Sigmoid colon (tissue), 7 donors: ENCODE data around the gene PREX1. TPM values are rescaled to one million over a fixed set of nuclear protein-coding genes. Genes with fewer than 3 reads are reported as not detected.

Experiments
- DNase-seq: peaks from one replicate; pipeline ENCODE4 v3.0.0-alpha.2; 2019
- H3K27ac ChIP-seq, 4 donors: fragments of 200-600 bp; sonication (generic); one replicate each; pipeline ENCODE4 v1.5.1; 2016 to 2019; ENCODE audit warnings: mild to moderate bottlenecking in 1 of 4
- H3K27me3 ChIP-seq, 3 donors: fragments of 200-600 bp; sonication (generic); one replicate each; pipeline ENCODE4 v1.5.1; 2019; ENCODE audit warnings: mild to moderate bottlenecking in 1 of 3
- H3K36me3 ChIP-seq, 4 donors: fragments of 200-600 bp; sonication (generic); one replicate each; pipeline ENCODE4 v1.5.1; 2016 to 2019
- H3K4me1 ChIP-seq, 4 donors: fragments of 200-600 bp; sonication (generic); one replicate each; pipeline ENCODE4 v1.5.1; 2017 to 2019
- H3K4me3 ChIP-seq, 4 donors: fragments of 200-600 bp; sonication (generic); one replicate each; pipeline ENCODE4 v1.5.1; 2017 to 2019; ENCODE audit warnings: mild to moderate bottlenecking in 2 of 4, moderate library complexity in 1 of 4
- H3K9me3 ChIP-seq, 4 donors: fragments of 200-600 bp in 3 of 4; sonication (generic) in 3 of 4; one replicate each; pipeline versions ENCODE4 v1.5.1 to v1.6.1; 2013 to 2019
- CTCF ChIP-seq, 4 experiments: fragments of 450-650 bp in 3 of 4; fragments of 200-600 bp in 1 of 4; IDR thresholded peaks; one replicate each; pipeline ENCODE4 v1.5.1; 2016 to 2019; ENCODE audit warnings: antibody characterized with exemption in 4 of 4, mild to moderate bottlenecking in 3 of 4, moderate library complexity in 2 of 4
- EP300 ChIP-seq, 4 donors: sonication (generic); formaldehyde crosslinking; IDR thresholded peaks; one replicate each; pipeline ENCODE4 v1.6.1; 2017; ENCODE audit warnings: antibody characterized with exemption in 4 of 4
- POLR2A ChIP-seq, 2 donors: fragments of 450-650 bp; IDR thresholded peaks; one replicate each; pipeline ENCODE4 v1.6.1; 2016; ENCODE audit warnings: antibody characterized with exemption in 2 of 2, mild to moderate bottlenecking in 2 of 2, moderate library complexity in 2 of 2
- POLR2AphosphoS5 ChIP-seq, 4 donors: sonication (generic); formaldehyde crosslinking; IDR thresholded peaks; one replicate each; pipeline ENCODE4 v1.6.1; 2017; ENCODE audit warnings: antibody characterized with exemption in 4 of 4
- WGBS, 2 donors: extraction: QIAGEN DNeasy Blood & Tissue Kit; methylation state at CpG; one replicate each; pipeline ENCODE4 v1.1.7; 2013; 5-methylcytosine and 5-hydroxymethylcytosine counted together
- intact Hi-C: fragments of 100-400 bp; cut with DNase I; formaldehyde crosslinking; loops from one replicate; pipeline ENCODE4 v1.15.1; 2023
- polyA plus RNA-seq, 3 donors: library from polyadenylated mRNA; stranded (reverse); fragments of 200-250 nt; gene quantifications; one replicate each; pipeline ENCODE4 v1.2.3, GENCODE V29; 2013
- total RNA-seq, 4 donors: library from RNA; depleted of rRNA; stranded (reverse); fragments of >200 nt; gene quantifications; one replicate each; pipeline ENCODE4 v1.1.0, GENCODE V29; 2016
- donor health status: healthy with polysubstance abuse.
- donor health status: Bipolar disorder and iron deficiency.
- donor health status: healthy.

PREX1 gene
- total and polyA plus RNA-seq, 7 donors = 5.4 to 22.9 (median 15.5) TPM

GRCh38 chr20:48787861-48788375 lies 39.9 kb downstream of the PREX1 start:
- no peaks in the 10 kb centered on the region for H3K36me3 ChIP-seq
- peak overlapping the region in 3 of 4 donors; percentile 12 to 63 (median 27) for H3K27ac ChIP-seq
- H3K27me3 ChIP-seq = peaks cover 0 to 11% (median 6%) of the 10 kb centered on the region in 3 donors
- intact Hi-C loops = no loop called here
- TF ChIP-seq POLR2AphosphoS5 (IDR thresholded peaks at IDR 0.05) = no peak
- TF ChIP-seq EP300 (IDR thresholded peaks at IDR 0.05) = no peak
- TF ChIP-seq POLR2A (IDR thresholded peaks at IDR 0.05) = no peak
- TF ChIP-seq CTCF (IDR thresholded peaks at IDR 0.05) = no peak
- no peak overlapping the region for H3K4me3 ChIP-seq
- WGBS, 2 donors = 50 to 73% methylated on average over 9 of the region's 9 CpGs
- peak; percentile 74 for DNase-seq
- H3K9me3 ChIP-seq = no peaks in the 10 kb centered on the region
- H3K4me1 ChIP-seq = no peaks in the 10 kb centered on the region

- intact Hi-C loops = no loop called here
Measured at GRCh38 chr20:48786951-48787705, 40.7 kb downstream of the PREX1 start.

GRCh38 chr20:48785801-48786200 lies 42.0 kb downstream of the PREX1 start:
- TF ChIP-seq POLR2A (IDR thresholded peaks at IDR 0.05) = no peak
- TF ChIP-seq POLR2AphosphoS5 (IDR thresholded peaks at IDR 0.05) = no peak
- TF ChIP-seq CTCF (IDR thresholded peaks at IDR 0.05) = no peak
- no peak for TF ChIP-seq EP300 (IDR thresholded peaks at IDR 0.05)
- 94% methylated on average over 8 of the region's 8 CpGs for WGBS, 2 donors
- Histone ChIP-seq H3K4me3 (no peak overlapping the region), H3K9me3 (no peaks in the 10 kb centered on the region), H3K27me3 (peaks cover 0 to 6% (median 5%) of the 10 kb centered on the region in 3 donors), H3K27ac (no peak overlapping the region), H3K36me3 (no peaks in the 10 kb centered on the region), H3K4me1 (no peaks in the 10 kb centered on the region)
- intact Hi-C loops = no loop called here
- DNase-seq = no peak

More at GRCh38 chr20:48786951-48787705, 40.7 kb downstream of the PREX1 start:
- TF ChIP-seq CTCF (IDR thresholded peaks at IDR 0.05) (no peak), POLR2A (IDR thresholded peaks at IDR 0.05) (no peak), POLR2AphosphoS5 (IDR thresholded peaks at IDR 0.05) (no peak), EP300 (IDR thresholded peaks at IDR 0.05) (no peak)
- no peak overlapping the region for H3K4me3 ChIP-seq
- no peaks in the 10 kb centered on the region for H3K36me3 ChIP-seq
- H3K27ac ChIP-seq = peak overlapping the region in 3 of 4 donors; percentile 12 to 63 (median 27)
- H3K9me3 ChIP-seq = no peaks in the 10 kb centered on the region
- H3K4me1 ChIP-seq = no peaks in the 10 kb centered on the region
- no peak for DNase-seq
- 67 to 76% methylated on average over 19 of the region's 19 CpGs for WGBS, 2 donors
- peaks cover 0 to 11% (median 6%) of the 10 kb centered on the region in 3 donors for H3K27me3 ChIP-seq

GRCh38 chr20:48785256-48785655 lies 42.5 kb downstream of the PREX1 start:
- TF ChIP-seq POLR2A (IDR thresholded peaks at IDR 0.05) (no peak), POLR2AphosphoS5 (IDR thresholded peaks at IDR 0.05) (no peak), CTCF (IDR thresholded peaks at IDR 0.05) (no peak)
- Histone ChIP-seq H3K27ac (no peak overlapping the region), H3K4me1 (no peaks in the 10 kb centered on the region), H3K27me3 (peaks cover 0 to 6% (median 5%) of the 10 kb centered on the region in 3 donors), H3K9me3 (no peaks in the 10 kb centered on the region), H3K4me3 (no peak overlapping the region), H3K36me3 (no peaks in the 10 kb centered on the region)
- 94 to 96% methylated on average over 6 of the region's 6 CpGs for WGBS, 2 donors
- intact Hi-C loops = no loop called here
- peak; percentile 33 for DNase-seq
